ENCODE data around the gene RRAGD.
A peak's percentile ranks its signal among the peaks of the same experiment; 100 is the strongest.

Gene RRAGD

GRCh38 chr6:89375427-89376267 is 36.4 kb downstream of the RRAGD start:
- peak in 2 of 58 donors; percentile 20 to 23 for DNase-seq

- no peak for DNase-seq
Observed at GRCh38 chr6:89372506-89372901, 39.6 kb downstream of the RRAGD start.

GRCh38 chr6:89371849-89372505 is 40.1 kb downstream of the RRAGD start:
- peak in 55 of 58 donors; percentile 17 to 92 (median 68) for DNase-seq

GRCh38 chr6:89368999-89369398 is 43.1 kb downstream of the RRAGD start:
- peak in 13 of 58 donors; percentile 4 to 44 (median 9) for DNase-seq

- DNase-seq = peak in 34 of 58 donors; percentile 3 to 76 (median 28)
Observed at GRCh38 chr6:89368107-89368506, 44.0 kb downstream of the RRAGD start.

GRCh38 chr6:89364586-89364985 is 47.5 kb downstream of the RRAGD start:
- DNase-seq = no peak

- DNase-seq = no peak
Observed at GRCh38 chr6:89361171-89361570, 50.9 kb downstream of the RRAGD start.

GRCh38 chr6:89360415-89360999 is 51.6 kb downstream of the RRAGD start:
- no peak for DNase-seq

GRCh38 chr6:89359561-89359960 is 52.5 kb downstream of the RRAGD start:
- no peak for DNase-seq

- no peak for DNase-seq
Observed at GRCh38 chr6:89357390-89357789, 54.7 kb downstream of the RRAGD start.

- DNase-seq = no peak
Observed at GRCh38 chr6:89356642-89357170, 55.4 kb downstream of the RRAGD start.

GRCh38 chr6:89355511-89356194 is 56.4 kb downstream of the RRAGD start:
- no peak for DNase-seq

GRCh38 chr6:89353702-89354392 is 58.2 kb downstream of the RRAGD start:
- no peak for DNase-seq

- no peak for DNase-seq
Observed at GRCh38 chr6:89353118-89353556, 58.9 kb downstream of the RRAGD start.

GRCh38 chr6:89352278-89353117 is 59.6 kb downstream of the RRAGD start, which contains the start of gene UBE2J1:
Gene UBE2J1, minus strand, starts transcription at chr6:89352722. Its CDS starts 153 bp downstream, at chr6:89352569.
- DNase-seq = peak in 56 of 58 donors; percentile 42 to 94 (median 78)

- DNase-seq = no peak
Observed at GRCh38 chr6:89351671-89352277, 60.3 kb downstream of the RRAGD start.

GRCh38 chr6:89350281-89350966 is 61.6 kb downstream of the RRAGD start:
- DNase-seq = no peak

GRCh38 chr6:89348372-89348771 is 63.7 kb downstream of the RRAGD start:
- DNase-seq = no peak
